Stimulated activated CD8-positive, alpha-beta memory T cell treated with anti-CD3 and anti-CD28 coated beads, Interleukin-2, amount 100 ng/mL, for 1 hour (primary cell): Measurements from ENCODE around the gene SH3GL1.

Experiments used
- DNase-seq, 2 donors: peaks; one replicate each; pipeline ENCODE4 v3.0.0-alpha.2; 2020; ENCODE audit warnings: low read depth in 2 of 2

Gene SH3GL1

DNA sequence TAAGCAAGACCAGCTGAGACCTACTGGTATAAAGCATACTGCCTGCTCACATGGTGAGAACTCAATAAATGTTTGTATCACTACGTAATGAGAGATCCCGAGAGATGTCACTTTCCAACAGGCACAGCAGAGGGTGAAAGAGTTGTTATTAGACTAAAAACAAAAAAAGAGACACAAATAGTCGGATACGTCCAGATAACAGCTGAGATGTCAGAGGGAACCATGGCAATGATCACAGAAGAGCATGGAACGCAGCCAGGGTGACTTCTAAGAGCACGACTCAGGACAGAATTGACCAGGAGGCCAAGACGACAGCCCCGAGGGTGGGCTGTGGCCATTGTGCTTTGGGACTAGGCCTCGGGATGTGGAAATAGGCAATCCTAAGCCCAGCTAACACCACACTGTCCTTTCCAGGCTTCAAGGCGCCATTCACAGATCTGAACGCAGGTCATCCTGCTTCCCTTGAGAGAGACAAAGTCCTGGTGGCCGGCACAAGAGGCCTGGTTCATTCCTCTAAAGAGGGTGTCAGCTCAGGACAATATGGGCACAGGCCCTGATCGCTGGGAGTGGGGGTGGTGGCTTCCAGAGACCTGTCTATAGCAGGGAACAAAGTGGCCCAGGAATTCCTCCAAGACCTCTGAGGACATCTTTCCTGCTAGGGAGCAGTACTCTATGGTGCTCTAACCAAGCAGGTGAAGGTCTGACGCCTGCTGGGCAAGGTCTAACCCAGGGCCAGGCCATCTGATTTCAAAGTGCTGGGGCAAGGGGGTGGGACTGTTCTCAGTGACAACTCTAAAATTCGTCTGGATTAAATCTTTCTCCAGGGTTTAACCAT, 3.2 kb downstream of the SH3GL1 start:
- DNase-seq = no peak

DNA sequence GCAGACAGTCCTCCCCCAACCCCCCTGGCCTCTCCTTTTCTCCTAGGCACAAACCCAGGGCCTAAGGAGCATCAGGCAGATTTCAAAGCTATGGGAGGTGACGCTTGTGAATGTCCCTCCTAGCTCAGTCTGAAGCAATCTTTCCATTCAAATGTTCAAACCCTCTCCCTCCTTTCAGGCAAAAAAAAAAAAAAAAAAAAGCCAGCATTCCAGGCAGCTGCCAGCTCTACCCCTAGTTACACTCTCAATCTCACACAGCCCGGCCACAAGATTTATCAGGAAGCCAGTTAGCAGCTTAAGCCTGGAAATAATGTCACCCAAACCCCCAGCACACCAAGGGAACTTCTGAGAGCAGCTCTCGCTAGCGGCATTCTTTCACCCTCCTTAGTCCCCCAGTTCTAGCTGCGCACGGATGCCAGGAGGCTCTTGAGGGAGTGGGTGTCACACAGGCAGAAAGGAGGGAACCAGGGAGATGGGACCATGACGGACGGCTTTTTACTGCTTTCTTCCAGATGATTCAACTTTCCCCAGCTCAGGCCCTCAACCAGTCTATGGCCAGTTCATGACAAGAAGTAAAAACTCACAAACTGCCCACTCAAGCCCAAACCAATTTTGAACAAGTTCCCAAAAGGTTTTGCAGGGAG, 6.3 kb downstream of the SH3GL1 start:
- DNase-seq = no peak

DNA sequence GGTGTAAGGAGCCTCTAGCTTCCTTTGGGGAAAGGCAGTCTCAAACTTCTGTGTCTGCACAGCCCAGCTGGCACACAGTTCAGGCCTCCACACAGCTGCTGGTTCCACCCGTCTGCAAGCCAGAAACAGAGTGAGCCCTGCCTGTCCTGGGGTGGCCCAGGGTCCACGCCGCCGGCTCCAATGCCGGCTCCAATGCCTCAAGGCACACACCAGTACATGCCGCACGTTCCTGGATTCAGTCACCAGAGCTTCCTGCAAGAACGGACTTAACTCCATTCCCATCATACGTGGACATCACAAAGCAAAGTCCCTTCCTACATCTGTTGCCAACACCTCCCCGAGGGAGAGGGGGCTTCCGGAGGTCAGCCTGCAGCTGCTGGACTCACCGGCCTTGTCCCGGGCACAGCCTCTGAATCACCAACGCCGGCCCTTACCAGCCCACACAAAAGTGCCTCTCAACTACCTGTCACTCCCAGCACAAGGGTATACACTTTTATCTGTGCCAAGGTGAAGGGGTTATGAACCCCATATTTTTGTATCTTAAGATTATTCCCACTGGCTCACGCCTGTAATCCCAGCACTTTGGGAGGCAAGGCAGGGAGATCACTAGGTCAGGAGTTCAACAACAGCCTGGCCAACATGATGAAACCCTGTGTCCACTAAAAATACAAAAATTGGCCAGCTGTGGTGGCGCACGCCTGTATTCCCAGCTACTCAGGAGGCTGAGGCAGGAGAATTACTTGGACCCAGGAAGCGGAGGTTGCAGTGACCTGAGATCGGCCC, 8.5 kb downstream of the SH3GL1 start:
- no peak for DNase-seq

DNA sequence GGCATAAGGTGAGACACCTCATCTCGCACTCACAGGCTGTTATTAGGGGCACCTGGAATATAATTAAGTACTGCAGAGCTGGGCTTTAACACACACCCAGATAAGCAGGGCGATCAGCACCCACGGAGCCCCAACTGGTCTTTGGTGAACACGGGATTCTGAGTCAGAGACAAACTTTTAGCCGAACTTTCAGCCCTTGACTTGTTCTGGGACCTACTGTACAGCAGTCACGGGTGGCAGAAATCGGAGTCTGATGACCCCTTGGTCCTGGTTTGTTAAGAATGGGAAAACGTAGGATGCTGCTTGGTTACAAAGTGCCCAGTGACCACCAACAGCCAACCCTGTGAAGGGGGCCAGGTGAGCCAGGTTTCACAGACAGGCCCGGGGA, 9.0 kb downstream of the SH3GL1 start:
- no peak for DNase-seq

DNA sequence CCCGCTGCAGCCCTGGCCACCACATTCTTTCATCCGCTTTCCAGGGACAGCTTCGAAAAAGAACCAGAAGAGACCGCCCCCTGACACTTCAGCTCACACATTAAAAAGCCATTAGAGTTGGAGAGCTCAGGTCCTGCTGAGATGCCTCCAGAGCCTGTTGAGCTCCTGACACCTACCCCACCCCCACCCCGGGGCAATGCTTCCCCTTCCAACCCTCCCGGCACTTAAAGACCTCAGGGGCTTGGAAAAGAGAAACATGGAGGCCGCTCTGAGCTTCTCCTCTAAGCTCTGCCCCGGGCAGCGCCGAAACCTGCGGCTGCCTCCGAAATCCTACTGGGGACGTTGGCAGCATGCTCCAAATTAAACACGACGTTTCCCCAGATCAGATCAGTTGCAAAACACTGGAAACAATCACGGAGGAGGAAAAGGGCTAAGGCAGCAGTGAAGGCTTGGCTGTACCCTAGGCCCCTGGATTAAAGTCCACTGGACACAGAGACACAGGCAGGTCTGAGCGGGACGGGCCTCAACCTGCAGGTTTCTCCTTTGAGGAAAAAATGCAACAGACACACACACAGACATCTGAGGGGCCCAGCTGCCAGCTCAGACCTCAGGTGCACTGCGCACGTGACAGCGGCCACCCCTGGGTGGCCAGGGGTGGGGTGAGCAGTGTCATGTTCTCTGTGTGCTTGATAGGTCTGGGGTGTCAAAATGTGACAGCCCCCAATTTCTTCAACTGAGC, 9.6 kb downstream of the SH3GL1 start:
- no peak for DNase-seq

DNA sequence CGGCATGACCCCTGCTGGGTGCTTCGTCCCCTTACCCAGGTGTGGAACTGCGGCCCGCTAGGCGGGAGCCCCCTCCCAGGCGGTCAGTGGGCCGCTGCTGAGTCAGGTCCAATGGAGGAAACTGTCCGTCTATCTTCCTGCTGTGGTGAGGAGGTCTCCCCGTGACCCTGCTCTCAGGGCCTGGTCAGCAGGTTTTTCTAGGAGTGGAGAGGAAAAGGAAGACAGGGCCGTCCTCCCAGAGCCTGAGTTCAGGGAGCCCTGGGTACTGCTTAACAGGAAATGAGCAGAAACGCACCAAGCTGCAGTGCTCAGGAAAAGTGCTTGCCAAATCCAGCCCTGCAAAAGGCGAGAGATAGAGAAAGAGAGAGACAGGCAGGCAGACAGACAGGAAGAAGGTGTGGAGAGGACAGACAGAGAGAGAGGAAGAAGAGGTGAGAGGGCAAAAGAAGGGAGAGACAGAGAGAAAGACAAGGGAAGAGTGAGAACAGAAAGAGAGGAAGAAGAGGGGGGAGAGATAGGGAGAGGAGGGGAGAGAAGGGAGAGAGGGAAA, 10.3 kb downstream of the SH3GL1 start:
- no peak for DNase-seq

DNA sequence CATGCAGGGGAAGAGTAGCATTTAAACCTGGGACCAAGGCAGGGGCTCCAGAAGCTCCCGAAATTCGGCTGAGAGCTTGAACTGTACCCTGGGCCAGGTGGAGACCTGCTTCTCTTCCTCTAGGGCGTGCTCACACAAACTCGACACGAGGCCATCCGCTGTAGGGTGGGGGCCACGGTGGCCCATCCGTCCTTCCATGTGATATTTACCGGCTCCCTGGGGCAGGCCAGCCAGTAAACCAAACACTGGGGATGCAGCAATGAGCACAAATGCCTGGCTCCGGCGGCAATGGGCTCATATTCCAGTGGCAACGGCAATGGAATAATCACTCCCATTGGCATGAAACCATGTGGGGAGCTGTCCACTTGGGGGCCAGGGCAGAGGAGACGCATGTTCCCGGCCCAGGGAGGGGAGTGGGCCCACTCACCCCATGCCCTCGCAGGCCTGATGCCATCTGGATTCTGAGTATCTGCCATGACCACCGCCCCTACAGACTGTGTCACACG, 10.8 kb downstream of the SH3GL1 start:
- no peak for DNase-seq

DNA sequence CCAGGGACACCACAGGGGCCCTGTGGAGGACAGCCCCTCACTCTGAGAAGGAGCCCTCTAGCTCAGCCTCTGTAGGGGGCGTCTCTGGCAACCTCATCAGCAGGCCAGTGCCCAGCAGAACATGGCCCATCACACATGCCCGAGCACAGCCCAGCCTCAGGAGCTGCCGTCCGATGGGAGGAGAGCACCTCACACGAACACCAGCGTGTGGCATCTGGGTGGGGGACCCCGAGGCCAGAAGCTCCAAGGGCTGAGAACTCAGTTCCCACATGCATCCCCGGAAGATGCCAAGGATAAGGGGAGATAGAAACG, 11.3 kb downstream of the SH3GL1 start:
- no peak for DNase-seq

DNA sequence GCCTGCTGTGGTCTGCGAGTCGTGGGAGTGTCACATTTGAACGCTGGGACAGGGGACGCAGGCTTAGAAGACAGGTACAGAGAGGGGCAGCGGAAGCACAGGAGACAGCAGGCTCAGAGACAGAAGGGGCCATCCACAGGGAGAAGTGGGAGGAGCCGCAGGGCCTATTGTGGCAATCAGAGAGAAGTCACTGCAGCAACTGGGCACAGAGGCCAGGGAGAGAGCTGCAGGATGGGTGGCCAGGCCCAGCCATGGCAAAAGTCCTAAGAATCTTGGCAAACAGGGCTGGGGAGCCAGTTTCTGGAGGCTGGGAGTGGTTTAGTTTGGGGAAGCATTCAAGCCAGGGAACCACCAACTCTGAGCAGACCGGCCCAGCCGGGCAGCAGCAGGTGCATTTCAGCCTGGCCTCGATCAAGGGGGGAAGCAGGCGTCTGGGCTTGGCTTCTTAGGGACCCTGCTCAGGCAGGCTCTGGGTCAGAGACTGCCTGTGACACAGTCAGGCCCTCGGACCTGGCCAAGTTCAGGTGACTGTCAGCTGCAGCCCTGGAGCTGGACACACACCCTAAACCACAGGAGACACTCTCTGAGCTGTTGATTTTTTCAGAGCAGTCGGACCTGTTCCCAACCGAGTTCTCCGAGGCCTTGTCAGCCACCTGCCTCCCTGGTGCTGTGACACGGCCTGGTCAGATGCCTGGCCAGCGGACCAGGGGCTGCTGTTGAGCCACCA, 11.8 kb downstream of the SH3GL1 start:
- no peak for DNase-seq

DNA sequence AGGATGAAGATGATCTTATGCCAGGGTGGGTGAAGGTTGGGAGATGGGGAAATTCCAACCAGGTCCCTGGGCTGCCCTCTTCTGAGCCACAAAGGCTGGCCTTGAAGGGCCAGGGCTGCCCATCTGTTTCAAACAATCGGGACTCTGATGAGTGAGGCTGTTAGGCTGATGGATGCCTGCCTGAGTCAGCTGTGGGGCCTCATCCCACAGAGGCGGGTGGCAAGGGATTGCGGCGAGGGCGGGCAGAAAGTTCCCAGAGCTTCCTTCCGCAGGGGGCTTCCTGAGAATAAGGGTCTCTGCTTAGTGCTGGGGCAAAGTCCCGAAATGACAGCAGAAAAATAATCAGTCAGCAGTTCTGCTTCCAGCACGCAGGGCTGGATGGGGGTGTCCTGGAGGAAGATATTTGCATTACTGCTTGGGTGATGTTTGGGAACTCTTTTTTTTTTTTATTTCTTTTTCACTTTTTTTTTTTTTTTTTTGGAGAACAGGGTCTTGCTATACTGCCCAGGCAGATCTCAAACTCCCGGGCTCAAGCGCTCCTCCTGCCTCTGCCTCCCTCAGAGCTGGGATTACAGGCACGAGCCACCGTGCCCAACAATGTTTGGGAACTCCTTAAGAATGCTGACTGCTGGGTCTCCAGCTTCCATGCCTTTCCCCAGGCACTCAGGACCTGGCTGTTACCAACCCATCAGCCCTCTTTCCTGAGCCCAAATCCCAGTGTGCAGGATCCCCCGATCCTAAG, 14.1 kb downstream of the SH3GL1 start:
- no peak for DNase-seq

DNA sequence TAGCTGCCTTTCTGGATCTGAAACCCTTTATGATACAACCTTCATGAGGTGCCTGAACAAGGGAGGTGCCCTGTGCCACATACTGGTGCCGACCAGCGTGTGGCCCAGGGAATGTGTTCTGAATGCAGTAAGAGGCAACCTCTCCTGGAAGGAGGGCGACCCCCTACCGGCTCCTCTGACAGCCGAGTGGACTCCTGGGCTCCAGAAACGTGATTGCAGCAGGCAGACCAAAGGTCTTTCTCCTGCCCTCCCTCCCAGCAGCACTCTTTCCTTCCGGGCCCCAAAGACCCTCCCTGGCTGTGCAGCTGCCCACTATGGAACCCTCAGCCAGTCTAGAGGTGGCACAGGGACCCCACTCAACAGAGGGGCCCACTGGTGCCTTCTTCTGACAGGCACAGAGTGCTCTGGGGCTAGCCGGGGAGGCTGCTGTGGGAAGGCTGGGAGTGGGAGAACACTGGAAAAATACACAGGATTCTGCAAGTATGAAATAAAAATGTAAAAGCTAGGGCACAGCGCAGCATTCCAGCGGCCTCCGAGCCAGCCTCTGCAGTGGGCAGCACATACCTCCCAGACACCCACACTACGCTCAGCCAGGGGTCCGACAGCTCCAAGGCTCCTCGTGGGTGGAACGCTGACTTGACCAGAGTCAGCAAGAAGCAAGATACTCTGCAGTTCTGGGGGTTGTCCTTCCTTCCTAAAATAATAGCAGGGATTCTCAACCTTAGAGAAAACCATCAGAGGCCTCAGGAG, 14.9 kb downstream of the SH3GL1 start:
- no peak for DNase-seq

DNA sequence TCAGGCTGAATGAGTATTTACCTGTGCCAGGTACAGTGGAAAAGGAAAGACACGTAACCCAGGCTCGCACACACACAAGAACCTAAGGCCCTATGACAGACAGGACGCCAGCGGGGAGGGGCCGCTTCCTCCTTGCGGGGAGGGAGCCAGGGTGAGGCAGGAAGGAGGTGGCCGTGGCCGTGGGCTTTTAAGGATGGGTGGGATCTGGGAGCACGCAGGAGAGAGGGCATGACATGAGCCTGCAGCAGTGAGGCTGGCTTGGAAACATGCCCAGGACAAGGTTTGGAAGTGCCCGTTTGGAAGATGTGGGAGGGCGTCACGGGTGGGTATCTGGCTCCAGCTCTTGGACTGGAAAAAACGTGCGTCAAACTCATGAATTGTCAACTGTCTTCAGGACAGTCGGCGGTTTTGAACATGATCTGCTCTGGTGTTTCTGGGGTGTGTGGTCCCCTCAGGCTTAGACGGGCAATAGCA, 20.1 kb downstream of the SH3GL1 start:
- no peak for DNase-seq

DNA sequence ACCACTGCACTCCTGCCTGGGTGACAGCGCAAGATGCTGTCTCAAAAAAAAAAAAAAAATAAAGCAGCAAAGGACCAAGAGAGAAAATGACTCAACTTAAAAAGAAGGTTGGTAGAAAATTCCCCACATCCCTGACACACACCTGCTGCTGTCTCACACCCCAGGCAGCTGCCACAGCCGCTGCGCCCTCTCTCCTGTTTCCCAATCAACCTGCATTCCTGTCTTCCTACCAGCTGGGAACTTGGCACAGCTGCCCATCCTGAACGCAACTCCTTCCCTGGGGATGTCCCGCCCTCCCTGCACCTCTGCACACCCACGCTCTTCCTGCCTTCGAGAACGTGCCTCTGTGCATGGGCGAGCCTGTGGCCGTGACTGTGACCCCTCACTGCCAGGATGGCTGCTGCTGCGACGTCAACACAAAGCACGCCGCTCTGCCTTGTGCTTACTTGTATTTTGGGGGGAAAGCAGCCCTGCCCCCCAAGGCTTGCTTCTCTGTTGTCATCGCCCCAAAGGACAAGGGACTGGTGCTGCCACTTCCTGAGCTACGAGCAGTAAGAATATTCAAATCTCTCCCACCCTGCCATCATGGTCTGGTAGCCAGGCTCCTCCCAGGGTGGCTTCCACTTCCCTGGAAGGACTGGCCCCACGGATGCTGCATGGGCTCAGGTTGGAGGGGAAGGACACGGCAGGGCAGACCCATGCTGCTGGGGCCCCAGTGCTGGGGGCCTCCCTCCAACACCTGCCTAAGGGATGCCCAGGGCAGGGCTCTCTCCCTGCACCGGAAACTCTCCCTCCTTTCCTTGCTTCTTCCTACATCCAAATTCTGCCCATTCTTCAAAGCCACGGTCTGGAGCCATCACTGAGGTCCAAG, 20.7 kb downstream of the SH3GL1 start:
- DNase-seq = no peak

DNA sequence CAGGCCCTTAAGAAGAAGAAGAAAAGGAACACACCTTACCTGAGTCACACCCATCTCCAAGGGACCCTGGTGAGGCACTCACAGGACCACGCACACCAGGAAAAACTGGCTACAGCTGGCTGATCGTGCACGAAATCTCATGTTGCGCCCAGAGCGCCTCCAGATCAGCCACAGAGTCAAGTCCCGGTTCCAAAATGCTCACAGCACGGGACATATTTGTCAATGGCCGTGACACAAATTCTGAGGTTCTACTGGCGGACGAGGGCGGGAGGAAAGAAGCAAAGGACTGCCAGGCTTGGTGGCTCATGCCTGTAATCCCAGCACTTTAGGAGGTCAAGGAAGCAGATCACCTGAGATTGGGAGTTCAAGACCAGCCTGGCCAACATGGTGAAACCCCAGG, 21.5 kb downstream of the SH3GL1 start:
- DNase-seq = no peak

DNA sequence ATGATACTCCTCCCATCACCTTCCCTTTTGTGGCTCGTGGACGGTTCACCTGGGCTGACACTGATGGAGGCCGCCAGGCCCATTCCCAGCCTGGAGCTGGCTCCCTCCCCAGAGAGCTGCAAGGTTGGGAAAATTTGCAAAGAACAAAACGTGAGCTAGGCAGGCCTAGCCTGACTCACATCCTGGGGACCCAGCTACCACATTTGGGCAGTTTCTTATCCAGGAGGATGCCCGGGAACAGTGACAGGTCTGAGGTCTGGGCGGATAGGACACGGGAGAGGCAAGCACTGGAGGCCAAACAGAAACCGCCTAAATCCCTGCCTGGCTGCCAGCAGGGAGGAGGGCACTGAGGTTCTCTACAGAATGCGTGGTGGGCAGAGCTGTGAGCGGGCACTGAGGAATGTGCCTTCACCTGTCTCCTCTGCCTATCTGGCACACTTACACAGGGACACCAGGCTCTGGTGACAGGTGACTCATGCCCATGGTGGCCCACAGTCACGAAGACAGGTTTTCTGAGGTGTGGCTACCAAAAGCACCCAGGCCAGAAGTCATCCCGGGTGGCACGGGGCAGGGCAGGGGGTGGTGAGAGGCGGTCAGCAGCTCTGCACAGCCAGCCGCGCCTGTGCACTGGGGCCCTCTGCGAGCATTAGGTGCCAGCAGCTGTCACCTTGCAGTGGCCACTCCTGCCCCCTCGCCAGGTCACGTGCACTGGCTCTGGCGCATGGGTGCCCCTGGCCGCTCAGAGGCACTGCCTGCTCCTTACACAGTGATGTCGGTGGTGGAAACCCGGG, 23.2 kb downstream of the SH3GL1 start:
- no peak for DNase-seq

DNA sequence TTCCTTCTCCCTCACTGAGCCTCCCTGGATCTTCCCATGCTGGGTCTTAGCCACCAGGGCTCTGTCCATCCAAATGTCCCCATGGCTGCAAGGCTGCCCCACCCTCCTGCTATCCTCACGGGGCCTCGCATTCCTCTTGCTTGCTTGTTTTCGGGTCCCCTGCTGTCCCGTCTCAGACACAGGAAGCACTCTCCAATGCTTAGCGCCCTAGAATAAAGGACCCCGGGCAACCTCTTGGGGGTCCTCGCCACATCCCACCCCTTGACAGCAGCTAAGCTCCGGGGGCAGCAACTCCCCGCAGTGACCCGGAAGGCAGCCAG, 23.7 kb downstream of the SH3GL1 start:
- no peak for DNase-seq

DNA sequence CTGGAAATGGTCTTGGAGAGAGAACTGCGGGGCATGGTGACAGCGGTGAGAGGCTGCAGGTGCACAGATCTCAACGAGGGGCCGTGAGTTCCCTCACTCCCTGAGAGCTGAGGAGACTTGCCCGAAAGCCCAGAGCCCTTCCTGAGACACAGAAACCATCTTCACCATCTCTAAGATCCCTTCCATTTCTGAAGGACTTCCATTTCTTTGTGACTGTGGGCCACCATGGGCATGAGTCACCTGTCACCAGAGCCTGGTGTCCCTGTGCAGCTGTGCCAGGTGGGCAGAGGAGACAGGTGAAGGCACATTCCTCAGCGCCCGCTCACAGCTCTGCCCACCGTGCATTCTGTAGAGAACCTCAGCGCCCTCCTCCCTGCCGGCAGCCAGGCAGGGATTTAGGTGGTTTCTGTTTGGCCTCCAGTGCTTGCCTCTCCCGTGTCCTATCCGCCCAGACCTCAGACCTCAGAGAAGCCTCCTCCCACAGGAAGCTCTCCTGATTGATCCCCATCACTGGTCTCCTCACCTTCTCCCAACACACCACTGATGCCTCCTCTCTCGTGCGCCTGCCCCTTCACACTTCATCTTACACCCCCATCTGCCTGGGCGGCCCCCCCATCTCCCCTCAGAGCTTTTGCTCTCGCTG, 24.2 kb downstream of the SH3GL1 start:
- no peak for DNase-seq
